NK-92 (cell line): ENCODE measurements around the gene CELF4.
"Not testable (repeated sequence)": the region's sequence is repeated elsewhere in the genome, so short reads cannot be mapped to it uniquely, and the experiment has no call there.

Experiments used
- DNase-seq: peaks from one replicate; lab custom pipeline; 2025; ENCODE audit not compliant: unreplicated experiment; lab: John Stamatoyannopoulos, UW

The CELF4 gene

DNA sequence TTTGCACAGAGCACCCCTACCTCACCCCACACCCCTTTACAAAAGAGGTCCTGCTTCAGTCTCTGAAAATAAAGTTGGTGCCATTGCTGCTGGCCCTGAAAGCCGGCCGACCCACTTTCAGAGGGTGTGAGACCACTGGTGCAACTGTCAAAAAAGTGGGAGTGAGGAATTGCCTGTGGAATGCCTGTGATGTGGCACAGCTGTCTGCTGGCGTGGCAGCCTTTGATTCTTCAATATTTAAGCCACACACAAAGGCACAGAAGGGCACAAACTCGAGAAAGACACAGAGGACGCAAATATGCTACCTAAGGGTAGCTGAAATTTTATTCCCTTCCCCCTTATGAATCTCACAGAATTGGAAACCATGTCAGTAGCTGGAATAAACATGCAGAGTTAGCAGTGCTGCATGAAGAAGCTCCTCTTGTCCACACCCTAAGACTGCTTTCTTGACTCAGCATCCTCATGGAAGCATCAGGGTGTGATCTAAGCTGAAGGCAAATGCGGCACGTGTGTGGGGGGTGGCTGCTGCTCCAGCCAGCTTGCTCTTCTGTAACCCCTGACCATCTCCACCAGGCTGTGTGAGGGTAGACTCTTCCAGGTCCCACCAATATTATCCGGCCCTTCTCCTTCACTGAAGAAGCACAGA is 92.3 kb downstream of the CELF4 start:
- no peak for DNase-seq

DNA sequence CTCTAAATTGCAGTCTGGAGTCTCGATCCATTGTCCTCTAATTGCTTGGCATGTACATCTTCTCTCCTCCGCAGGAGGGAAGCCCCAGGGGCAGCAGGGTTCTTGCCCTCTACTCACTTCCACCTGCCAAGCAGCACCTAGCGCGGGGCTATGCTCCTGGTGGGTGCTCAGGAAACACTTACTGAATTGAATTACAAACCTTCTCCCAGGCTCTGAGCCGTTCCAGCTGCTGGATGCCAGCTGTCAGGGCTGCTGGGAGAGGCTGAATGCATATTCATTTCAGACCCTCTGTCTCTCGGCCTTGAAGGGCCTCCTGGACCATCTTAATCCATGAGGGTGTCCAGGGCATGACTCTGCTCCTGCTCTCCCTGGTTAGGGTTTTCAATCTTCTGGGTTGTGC is 94.0 kb downstream of the CELF4 start:
- DNase-seq: no peak

DNA sequence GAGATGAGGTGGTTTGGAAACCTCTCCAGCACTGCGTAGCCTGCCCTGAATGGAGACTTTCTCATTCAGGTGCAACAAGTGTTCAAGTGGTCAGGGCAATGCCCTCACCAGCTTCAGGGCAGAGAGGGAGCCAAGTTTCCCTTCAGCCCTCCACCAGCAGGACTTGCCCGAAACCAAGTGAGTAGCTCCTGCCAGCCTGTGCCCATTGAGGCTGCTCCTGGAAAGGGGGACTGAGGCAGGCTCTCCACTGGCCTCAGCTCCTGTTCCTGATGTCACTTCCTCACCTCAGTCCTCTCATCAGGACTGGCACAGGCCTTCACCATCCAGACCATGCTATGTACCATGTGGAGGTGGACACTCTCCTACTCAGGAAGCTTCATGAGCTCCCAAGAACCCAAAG is 94.6 kb downstream of the CELF4 start:
- DNase-seq: no peak

DNA sequence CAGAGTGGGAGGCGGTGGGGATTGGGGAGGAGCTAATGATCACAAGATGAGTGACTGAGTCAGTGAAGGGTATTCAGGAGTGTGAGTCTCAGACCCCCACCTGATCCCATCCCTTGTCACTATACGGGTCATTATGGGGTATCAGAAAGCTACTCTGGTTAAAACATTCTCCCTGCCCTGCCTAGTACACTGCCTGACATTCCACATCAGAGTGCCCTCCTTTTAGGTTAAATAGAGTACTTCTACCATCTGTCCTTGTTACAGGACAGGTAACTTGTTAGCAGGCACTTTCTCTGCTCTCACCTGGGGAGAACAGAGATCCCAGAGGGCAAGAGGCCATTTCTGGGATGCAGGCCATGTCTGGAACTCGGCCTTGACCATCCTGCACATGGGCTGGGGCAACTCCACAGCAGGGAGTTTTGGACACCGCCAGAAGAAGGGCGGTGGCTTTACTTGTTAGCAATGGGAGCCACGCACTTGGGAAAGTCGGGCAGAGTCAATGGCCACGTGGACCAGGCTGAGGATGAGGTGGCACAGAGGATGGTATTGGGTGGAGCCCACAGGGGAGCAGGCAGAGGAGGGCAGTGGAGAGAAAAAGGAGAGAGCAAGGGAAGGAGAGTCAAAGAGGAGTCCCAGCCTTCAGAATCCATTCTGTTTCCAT is 98.5 kb downstream of the CELF4 start:
- DNase-seq: no peak

DNA sequence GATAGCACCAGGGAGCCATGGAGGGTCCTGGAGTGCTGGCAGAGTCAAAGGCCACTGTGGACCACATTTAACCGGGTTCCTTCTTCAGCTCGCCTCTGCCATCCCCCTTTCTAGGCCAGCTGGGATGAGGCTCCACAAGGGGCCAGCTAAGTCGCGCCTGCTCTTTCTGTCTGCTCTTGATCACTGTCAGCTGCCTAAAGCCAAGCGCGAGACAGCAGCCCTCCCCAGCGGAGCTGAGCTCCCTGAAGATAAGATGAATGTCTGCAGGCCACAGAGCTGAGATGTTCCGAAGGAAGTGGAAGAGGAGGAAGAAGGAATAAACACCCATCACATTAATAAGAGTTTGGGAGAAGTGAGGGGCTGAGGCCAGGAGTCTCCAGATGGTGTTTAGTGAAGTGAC is 99.6 kb downstream of the CELF4 start:
- DNase-seq: no peak

DNA sequence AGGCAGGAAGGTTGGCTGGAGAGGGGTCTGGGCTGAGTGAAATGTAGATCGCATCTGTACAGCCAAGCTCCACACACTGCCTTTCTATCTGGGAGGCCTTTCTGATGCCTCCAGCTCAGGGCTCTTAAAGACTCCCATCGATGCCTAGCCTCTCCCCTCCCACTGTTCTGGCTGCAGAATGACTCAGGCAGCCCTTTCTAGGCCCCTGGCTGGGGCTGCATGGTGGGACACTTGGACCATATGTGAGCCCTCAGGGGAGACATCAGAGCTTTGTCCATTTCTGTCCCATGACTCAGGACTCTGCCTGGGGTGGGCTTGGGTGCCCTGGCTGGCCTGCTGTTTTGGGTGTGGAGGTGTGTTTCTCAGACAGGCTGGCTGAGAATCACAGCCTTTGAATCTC is 101.3 kb downstream of the CELF4 start:
- DNase-seq: no peak

DNA sequence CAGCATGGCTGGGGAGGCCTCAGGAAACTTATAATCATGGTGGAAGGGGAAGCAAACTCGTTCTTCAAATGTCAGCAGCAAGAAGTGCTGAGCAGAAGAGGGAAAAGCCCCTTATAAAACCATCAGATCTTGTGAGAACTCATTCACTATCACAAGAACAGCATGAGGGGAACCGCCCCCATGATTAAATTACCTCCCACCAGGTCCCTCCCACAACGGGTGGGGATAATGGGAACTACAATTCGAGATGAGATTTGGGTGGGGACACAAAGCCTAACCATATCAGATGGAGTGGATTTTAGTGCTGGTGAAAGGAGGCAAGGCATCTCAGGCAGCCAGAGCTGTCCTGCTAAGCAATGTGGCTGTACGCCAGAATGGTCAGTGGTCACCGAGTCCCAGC is 104.3 kb downstream of the CELF4 start:
- not testable (repeated sequence) for DNase-seq

DNA sequence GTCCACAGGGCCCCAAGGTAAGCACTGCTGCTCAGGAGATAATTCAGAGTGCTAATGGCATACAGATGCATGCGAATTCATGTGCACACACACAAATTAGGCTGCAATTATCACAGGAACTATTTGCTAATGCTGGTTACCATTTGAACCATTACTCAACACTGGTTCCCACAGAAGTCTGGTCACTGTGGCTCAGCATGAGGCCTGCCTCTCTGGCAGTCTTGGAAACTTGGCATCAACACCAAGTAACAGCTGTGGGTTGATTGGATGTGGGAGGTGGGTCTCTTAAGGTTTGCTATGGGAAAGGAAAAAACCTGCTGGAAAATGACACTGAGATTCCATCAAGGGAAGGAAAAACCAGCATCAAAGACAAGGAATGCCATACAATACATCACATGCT is 105.0 kb downstream of the CELF4 start:
- no peak for DNase-seq

DNA sequence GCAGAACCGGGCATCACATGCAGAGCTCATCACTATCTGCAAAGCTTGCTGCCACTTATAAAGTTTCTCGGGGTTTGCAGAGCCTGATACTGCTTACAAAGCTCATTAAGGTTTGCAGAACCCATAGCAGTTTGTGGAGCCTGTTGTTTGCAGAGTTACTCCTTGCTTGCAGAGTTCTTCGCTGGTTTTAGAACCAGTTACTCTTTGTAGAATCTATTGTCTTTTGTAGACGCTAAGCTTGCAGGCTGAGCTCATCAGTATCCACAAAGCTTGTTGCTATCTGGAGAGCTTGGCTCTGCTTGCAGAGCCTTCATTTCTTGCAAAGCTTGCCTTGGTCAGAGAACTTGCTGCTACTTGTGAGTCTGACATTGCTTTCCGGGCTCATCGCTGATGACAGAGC is 106.9 kb downstream of the CELF4 start:
- no peak for DNase-seq

DNA sequence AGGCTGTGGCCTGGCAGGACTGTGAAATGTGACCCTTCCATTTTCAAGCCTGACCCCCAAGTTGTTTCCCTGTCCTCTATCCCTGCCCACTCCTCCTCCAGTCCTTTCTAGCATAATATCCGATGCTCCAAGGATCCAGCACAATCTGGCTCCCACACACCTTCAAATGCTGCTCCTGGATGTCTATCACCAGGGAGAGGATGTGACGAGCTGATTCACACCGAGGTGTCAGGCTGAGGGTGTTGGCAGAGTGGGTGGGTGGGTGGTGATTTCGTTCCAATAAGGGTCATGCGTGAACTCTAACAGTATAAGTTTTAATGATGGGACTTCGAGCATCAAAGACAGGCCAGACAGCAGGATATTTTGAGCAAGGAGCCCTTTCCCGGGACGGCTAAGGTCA is 107.8 kb downstream of the CELF4 start:
- no peak for DNase-seq

DNA sequence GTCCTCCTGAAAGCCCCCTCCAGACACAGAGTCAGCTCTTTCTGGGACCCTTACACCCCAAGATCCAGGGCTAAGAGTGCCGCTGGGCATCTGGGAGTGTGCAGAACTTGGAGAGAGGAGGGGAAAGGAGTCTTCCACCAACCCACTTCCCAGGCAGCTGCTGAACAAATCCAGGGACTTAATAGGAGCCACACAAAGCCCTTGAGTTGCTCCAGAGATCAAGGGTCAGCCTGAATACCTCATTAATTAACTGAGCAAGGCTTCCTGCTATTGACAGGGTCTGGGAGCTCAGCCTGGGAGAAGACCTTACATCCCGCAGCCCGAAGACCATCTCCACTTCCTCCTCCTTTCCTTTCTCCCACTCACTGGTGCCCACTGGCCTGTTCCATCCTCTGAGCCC is 108.3 kb downstream of the CELF4 start:
- no peak for DNase-seq

DNA sequence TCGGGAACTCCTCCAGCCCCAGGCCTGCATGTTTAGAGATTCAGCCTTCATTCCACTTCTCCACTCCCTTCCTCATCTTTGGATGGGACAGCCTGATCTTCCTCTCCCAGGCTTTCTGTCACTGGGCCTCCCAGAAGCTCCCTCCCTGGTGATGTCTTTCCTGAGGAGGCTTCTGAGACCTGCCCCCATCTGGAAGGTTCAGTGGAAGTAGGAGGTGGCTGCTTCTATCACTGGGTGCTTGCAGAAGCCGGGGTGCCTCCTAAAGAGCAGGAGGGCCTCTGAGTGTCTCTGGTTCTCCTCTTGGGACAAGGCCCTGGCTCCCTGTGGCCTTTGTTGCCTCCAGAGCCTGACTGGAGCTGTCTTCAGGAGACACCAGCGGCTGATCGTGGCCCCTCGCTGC is 108.7 kb downstream of the CELF4 start:
- DNase-seq: no peak

DNA sequence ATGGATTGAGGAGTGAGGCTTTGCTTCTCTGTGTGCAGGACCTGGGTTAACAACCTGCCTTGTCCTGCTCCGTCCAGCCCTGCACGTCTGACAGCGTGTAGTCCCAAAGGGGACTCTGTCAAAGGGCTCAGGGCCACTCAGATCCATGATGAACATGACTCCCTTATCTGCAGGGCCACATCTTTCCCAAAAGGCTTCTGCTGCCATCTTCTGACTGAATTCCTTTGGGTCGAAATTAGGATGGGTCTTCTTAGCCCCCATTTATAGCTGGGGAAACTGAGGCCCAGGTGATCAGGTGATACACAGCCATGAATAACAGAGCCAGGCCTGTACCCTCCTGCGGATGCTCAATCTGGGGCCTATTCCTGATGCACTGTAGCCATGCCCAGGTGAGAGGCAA is 109.2 kb downstream of the CELF4 start:
- DNase-seq: no peak

DNA sequence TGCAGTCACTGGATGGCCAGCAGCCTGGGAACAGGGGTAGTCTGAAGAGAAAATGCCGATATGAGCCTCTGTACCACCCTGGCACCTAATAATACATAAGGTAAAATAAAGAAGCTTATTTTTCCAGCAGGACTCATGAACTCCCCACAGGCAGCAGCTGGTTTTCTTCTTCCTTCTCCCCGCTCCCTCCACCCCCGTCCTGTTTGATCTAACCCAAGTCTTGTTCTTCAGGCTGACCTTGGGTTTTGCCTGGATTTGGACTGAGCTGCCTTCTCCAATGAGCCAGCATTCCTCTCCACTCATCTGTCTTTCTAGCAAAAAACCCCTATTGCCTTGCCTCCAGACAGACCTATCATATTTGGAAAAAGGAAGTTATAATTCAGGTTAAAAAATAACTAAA is 111.8 kb downstream of the CELF4 start:
- no peak for DNase-seq

DNA sequence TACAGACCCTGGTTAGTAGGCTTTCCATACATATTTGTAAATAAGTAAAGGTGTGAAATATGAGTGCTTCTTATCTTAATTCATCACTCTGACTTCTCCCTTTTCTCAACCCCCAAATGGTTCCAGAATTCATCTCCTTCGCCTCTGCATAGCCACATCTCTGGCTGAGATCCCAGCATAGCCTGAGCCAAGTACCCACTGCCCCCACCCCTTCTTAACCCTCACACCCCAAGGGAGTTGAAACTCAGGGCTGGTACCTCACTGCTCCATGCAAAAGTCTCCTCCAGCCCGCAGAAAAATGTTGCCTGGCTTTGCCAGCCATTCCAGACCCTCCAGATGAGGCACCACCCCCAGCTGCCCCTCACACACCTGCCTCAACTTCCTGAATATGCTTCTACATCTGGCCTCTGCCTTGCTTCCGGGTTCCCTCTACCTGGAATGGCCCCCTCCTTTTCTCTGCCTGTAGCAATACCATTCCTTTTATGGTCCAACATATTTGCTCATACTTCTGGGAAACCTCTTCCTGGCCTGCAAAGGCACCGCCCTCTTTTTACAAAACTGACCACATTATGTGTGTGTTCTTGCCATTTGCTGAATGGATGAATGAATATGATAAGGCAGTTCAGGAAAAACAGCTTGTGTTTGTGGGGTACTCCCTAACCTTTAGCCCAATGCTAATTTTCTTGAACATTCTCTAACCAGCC is 112.8 kb downstream of the CELF4 start:
- no peak for DNase-seq

DNA sequence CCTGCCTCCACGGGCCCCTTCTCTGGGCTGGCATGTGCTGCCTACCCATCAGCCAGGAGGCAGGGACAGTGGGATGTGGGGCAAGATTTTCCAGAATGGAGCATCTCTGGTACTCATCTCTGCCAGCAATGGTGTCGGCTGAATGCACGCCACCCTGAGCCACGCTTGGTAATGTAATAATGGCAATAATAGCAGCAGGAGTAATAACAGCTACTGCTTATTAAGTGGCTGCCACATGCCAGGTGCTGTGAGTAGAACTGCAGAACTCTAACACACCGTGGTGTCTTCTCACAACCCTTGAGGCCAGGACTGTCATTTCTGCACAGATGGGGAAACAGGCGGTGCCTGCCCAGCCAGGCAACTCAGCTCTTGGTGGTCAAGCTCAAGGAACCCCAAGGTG is 113.6 kb downstream of the CELF4 start:
- no peak for DNase-seq

DNA sequence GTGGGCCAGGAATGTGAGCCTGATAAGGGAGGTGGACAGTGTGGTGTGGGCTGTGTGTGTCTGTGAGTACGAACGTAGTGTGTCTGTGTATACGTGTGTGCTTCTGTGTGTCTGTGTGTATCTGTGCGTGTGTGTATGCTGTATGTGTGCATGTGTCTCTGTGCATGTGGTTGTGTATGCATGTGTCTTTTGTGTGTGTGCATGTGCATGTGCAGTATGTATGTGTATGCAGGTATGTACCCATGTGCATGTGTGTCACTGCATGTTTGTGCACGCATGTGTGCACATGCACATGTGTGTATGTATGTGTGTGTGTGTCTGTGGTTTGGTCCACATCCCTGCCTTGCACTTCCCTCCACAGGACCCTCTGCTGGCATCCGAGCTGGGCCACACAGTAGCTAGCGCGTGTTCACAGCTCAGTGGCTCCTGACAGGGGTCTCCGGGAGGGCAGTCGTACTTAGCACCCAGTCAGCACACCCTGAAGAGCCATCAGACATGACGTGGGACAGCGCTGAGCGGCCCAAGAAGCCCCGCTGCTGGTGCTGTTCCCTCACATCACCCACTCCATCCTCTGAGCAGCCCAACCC is 114.3 kb downstream of the CELF4 start:
- DNase-seq: no peak

DNA sequence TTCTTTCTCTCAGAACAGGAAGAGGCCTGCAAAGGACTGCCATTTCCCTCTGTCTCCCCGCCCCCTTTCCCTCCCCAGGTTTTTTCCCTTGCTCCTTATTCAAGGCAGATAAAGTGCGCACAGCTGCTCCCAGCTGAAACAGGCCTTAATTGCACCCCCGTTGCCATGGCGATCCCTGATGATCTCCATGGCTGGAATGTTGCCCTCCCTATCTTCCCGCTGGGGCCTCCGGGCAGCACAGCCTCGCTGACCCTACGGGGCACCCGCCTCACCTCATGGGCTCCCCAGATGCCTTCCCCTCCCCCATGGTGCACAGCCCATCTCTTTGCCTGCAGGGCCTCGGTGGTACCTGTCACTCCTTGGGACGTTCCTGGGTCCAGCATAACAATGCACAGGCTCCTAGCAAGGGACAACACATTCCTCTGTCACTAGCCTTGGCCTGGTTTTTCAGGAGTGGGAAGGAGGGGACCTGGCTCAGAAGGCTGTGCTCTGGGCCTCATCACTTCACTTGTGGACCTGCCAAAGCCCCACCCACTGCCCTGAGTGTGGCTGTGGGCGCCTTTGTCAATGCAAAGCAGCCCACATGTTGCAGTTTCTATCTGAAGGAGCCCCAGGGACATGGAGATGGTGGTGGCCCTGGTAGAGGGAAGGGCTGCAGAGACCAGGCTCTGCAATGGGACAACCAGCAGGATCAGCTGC is 115.0 kb downstream of the CELF4 start:
- no peak for DNase-seq

DNA sequence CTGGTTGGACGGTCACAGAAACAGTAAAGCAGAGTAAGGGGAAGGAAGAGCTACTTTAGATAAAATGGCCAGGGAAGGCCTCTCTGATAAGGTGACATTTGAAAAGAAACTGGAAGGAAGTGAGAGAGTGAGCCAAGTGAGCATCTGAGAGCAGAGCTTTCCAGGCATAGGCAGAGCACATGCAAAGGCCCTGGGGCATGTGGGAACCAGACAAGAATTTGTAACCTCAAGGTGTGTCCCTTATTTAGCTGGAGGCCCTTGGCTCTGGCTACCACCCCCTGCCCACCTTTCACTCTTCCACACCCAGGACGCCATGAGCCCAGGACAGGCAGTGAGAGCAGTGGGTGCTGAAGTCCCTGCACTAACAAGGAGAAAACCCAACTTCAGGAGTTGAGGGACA is 116.0 kb downstream of the CELF4 start:
- no peak for DNase-seq

DNA sequence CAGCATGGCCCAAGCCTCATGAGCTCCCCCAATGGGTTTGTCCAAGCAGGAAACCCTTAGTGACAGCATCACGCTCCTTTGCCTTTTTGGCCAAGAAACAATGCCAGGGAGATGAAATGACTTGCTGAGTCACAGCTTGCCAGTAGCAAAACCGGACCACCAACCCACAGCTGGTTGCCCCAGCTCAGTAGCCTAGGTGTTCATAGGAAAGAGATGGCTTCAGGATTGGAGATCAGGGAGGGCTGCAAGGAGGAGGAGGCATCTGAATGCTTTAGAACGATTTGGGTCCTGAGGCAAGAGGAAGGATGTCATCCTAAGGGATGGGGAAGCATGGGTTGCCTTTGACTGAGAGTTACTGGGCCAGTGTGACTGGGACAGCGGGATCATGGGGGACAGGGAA is 116.7 kb downstream of the CELF4 start:
- DNase-seq: no peak
